Measurements from ENCODE around the gene CCDC9B. TPM values are rescaled to one million over a fixed set of nuclear protein-coding genes. Genes with fewer than 3 reads are reported as not detected.
A peak's percentile ranks its signal among the peaks of the same experiment; 100 is the strongest.

The CCDC9B gene
- total and polyA plus RNA-seq, 2 experiments from 2014 or later: 8.2 to 14.6 TPM

- Histone ChIP-seq H3K4me3 (no peak overlapping the region), H3K36me3 (no peaks in the 10 kb centered on the region), H3K27ac (no peak overlapping the region), H3K27me3 (no peaks in the 10 kb centered on the region), H3K4me1 (ENCODE audit: low read depth) (peaks cover 38% of the 10 kb centered on the region), H3K9me3 (ENCODE audit: low read depth) (no peaks in the 10 kb centered on the region)
- TF ChIP-seq CTCF (IDR thresholded peaks at IDR 0.05; ENCODE audit: low read depth, low read length): no peak
- no peak for DNase-seq (ENCODE audit: low read depth in 1 of 2, low spot score in 1 of 2)
Observed at GRCh38 chr15:40317580-40317979, 23.2 kb downstream of the CCDC9B start.

GRCh38 chr15:40316931-40317330, 23.8 kb downstream of the CCDC9B start:
- TF ChIP-seq CTCF (IDR thresholded peaks at IDR 0.05; ENCODE audit: low read depth, low read length): no peak
- Histone ChIP-seq H3K4me3 (no peak overlapping the region), H3K36me3 (no peaks in the 10 kb centered on the region), H3K9me3 (ENCODE audit: low read depth) (no peaks in the 10 kb centered on the region), H3K27ac (no peak overlapping the region), H3K4me1 (ENCODE audit: low read depth) (peaks cover 32% of the 10 kb centered on the region), H3K27me3 (no peaks in the 10 kb centered on the region)
- DNase-seq (ENCODE audit: low read depth in 1 of 2, low spot score in 1 of 2): no peak

DNA sequence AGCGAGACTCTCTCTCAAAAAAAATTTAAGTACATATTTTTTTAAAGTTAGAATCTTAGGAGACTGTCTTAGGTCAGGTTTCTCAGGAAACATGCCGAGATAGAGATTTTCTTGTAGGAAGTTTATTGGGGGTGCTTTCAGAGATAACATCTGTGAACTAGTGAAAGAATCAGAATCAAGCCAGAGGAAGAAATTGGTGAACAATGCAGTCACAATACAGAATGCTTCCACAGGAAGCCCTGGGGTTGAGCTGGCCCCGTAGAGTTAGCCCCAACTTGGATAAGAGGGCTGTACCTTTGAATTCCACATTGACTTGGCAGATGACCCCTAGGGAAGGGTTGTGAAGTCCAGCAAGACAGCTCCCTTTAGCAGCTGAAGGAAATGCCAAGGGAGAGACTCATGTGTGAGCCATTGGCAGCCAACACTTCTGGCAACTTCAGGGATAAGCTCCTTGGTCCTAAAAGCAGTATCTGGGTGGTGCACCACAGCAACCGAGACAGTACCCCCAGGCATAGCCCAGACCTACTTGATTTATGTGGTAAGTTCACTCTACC, 25.9 kb downstream of the CCDC9B start:
- H3K36me3 ChIP-seq: no peaks in the 10 kb centered on the region
- no peak for TF ChIP-seq CTCF (IDR thresholded peaks at IDR 0.05; ENCODE audit: low read depth, low read length)
- no peaks in the 10 kb centered on the region for H3K9me3 ChIP-seq (ENCODE audit: low read depth)
- H3K27ac ChIP-seq: no peak overlapping the region
- H3K4me3 ChIP-seq: no peak overlapping the region
- peaks cover 6% of the 10 kb centered on the region for H3K27me3 ChIP-seq
- peaks cover 15% of the 10 kb centered on the region for H3K4me1 ChIP-seq (ENCODE audit: low read depth)
- peak in 1 of 2 donors; percentile 58 for DNase-seq (ENCODE audit: low read depth in 1 of 2, low spot score in 1 of 2)

GRCh38 chr15:40313531-40314398, 27.0 kb downstream of the CCDC9B start:
- peaks cover 6% of the 10 kb centered on the region for H3K27me3 ChIP-seq

More at GRCh38 chr15:40313531-40314398, 27.0 kb downstream of the CCDC9B start:
- peaks cover 25% of the 10 kb centered on the region for H3K4me1 ChIP-seq (ENCODE audit: low read depth)
- DNase-seq (ENCODE audit: low read depth in 1 of 2, low spot score in 1 of 2): peak in 1 of 2 donors; percentile 89
- no peaks in the 10 kb centered on the region for H3K9me3 ChIP-seq (ENCODE audit: low read depth)
- H3K27ac ChIP-seq: no peak overlapping the region
- H3K36me3 ChIP-seq: no peaks in the 10 kb centered on the region
- no peak overlapping the region for H3K4me3 ChIP-seq
- TF ChIP-seq CTCF (IDR thresholded peaks at IDR 0.05; ENCODE audit: low read depth, low read length): no peak

All from cardiac muscle cell (in vitro differentiated cells and primary cell).